Breast epithelium (tissue), 3 donors: ENCODE results near the gene FAM204A.

ENCODE experiments used
- CTCF ChIP-seq, 3 donors: fragments of 450-650 bp; IDR thresholded peaks; one replicate each; pipeline ENCODE4 v1.5.1; 2016 to 2017; ENCODE audit warnings: antibody characterized with exemption in 3 of 3, mild to moderate bottlenecking in 3 of 3, moderate library complexity in 3 of 3
- POLR2AphosphoS5 ChIP-seq, 3 donors: sonication (generic); formaldehyde crosslinking; IDR thresholded peaks; one replicate each; pipeline ENCODE4 v1.6.1; 2017; ENCODE audit warnings: antibody characterized with exemption in 3 of 3

GRCh38 chr10:118254654-118255053 is 87.5 kb downstream of the FAM204A start:
- TF ChIP-seq CTCF (IDR thresholded peaks at IDR 0.05) (no peak), POLR2AphosphoS5 (IDR thresholded peaks at IDR 0.05) (no peak)
